Measurements from ENCODE around the gene DDX4.

The DDX4 gene

DNA sequence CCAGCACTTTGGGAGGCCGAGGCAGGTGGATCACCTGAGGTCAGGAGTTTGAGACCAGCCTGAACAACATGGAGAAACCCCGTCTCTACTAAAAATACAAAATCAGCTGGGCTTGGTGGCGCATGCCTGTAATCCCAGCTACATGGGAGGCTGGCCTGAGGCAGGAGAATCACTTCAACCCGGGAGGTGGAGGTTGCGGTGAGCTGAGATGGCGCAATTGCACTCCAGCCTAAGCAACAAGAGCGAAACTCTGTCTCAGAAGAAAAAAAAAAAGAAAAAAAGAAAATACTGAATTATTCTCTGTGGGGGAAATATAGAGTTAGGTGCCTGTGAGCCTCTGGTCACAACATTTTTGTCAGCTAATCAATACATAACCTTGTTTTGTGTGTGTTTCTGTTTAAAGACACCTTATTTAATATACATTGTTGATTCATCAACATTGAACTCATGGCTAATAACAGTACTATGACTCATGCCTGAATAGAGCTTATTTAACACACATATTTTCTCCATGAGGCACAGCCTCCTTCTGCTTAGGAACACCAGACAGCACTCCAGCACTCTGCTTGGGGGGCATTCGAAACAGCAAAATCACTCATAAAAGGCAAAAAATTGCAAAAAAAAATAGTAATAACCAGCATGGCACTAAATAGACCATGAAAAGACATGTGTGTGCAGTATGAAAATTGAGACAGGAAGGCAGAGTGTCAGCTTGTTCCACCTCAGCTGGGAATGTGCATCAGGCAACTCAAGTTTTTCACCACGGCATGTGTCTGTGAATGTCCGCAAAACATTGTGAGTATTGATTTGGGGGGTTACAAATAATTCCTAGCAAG, 113.2 kb downstream of the DDX4 start, which contains the start of gene IL31RA:
Gene IL31RA (plus strand): TSS at position 519 of the 836 bp plus-strand sequence. CDS start 214 bp downstream, at position 733.
- no peak within 1 kb of the TSS for H3K27ac ChIP-seq
- TF ChIP-seq CTCF (IDR thresholded peaks at IDR 0.05) (no peak), ZFX (IDR thresholded peaks at IDR 0.05; ENCODE audit: borderline replicate concordance) (no peak)

GRCh38 chr5:55851675-55851979, 113.8 kb downstream of the DDX4 start:
- H3K27ac ChIP-seq: no peak overlapping the region

GRCh38 chr5:55852503-55852902, 114.6 kb downstream of the DDX4 start:
- TF ChIP-seq ZFX (IDR thresholded peaks at IDR 0.05; ENCODE audit: borderline replicate concordance) (no peak), CTCF (IDR thresholded peaks at IDR 0.05) (no peak)
- H3K27ac ChIP-seq: no peak overlapping the region

More at GRCh38 chr5:55851675-55851979, 113.8 kb downstream of the DDX4 start:
- TF ChIP-seq ZFX (IDR thresholded peaks at IDR 0.05; ENCODE audit: borderline replicate concordance) (no peak), CTCF (IDR thresholded peaks at IDR 0.05) (no peak)

DNA sequence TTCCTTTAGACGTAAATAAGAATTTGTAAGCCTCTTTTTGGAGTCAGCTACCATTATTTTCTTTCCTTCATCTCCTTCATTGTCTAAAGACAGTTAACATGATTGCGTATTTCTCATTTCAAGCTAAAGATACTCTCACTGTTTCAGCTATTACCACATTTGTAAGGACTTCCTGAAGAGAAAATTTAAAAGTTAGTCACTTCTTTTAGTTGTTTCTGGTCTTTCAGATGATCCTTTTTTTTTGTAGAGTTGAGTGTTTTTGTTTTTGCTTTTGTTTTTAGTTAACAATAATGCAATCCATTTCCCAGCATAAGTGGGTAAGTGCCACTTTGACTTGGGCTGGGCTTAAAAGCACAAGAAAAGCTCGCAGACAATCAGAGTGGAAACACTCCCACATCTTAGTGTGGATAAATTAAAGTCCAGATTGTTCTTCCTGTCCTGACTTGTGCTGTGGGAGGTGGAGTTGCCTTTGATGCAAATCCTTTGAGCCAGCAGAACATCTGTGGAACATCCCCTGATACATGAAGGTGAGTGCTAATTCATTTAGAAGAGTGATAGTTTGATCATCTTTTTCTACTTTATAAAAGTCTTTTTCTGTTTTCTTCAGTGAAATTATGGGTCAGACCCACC, 115.3 kb downstream of the DDX4 start:
- TF ChIP-seq CTCF (IDR thresholded peaks at IDR 0.05) (no peak), ZFX (IDR thresholded peaks at IDR 0.05; ENCODE audit: borderline replicate concordance) (no peak)
- no peak overlapping the region for H3K27ac ChIP-seq

DNA sequence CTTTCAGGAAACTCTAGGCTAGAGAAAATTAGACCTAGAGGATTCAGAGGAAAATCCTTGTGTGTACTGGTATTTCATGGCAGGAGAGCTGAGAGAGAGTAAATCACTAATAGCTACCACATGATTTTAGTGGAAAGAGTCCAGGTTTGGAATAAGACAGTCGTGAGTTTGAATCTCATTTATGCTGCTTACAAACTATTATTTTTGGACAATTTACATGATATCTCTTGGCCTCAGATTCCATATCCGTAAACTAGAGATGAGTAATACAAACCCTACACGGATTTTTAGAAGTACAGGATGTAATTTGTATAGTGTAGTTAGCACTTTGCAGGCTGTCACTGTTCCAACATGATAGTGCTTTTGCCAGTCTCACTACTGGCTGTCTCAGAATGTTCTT, 116.0 kb downstream of the DDX4 start:
- no peak overlapping the region for H3K27ac ChIP-seq
- TF ChIP-seq CTCF (IDR thresholded peaks at IDR 0.05): no peak
- no peak for TF ChIP-seq ZFX (IDR thresholded peaks at IDR 0.05; ENCODE audit: borderline replicate concordance)

GRCh38 chr5:55855509-55855908, 117.6 kb downstream of the DDX4 start:
- no peak overlapping the region for H3K27ac ChIP-seq
- TF ChIP-seq ZFX (IDR thresholded peaks at IDR 0.05; ENCODE audit: borderline replicate concordance): no peak
- no peak for TF ChIP-seq CTCF (IDR thresholded peaks at IDR 0.05)

All from 22Rv1 (cell line).